H1 (cell line): ENCODE results near the gene CNTN5. TPM values are rescaled to one million over a fixed set of nuclear protein-coding genes. Genes with fewer than 3 reads are reported as not detected.

Source experiments
- PHF8 ChIP-seq: fragments of 200-600 bp; sonication (generic); conservative IDR thresholded peaks from 2 replicates; pipeline ENCODE4 v1.7.1; 2012; ENCODE audit warnings: low read depth, mild to moderate bottlenecking, inconsistent platforms, low read length, moderate library complexity
- RXRA ChIP-seq: IDR thresholded peaks from 2 replicates; pipeline ENCODE4 v1.6.1; 2011; ENCODE audit warnings: low read depth, mild to moderate bottlenecking, low read length, moderate library complexity; ENCODE audit not compliant: insufficient read depth
- polyA plus RNA-seq, 7 experiments: library from polyadenylated mRNA; depleted of rRNA in 3 of 7; stranded (reverse) in 5 of 7; unstranded in 2 of 7; fragments of >200 nt in 5 of 7; fragments of 200-250 nt in 2 of 7; gene quantifications; 1 replicate in 5 of 7; 2 replicates in 1 of 7; 4 replicates in 1 of 7; pipeline versions ENCODE4 v1.2.1 to v1.2.3, GENCODE V29; 2011 to 2013; ENCODE audit warnings: missing spikeins in 2 of 7, mixed read lengths in 2 of 7
- total RNA-seq: library from RNA; stranded (reverse); fragmentation: NEBNext Ultra II Directional; extraction: Animal tissue kit (Norgen Biotek cat#: 25700); gene quantifications from 2 replicates; pipeline ENCODE4 v1.2.1, GENCODE V29; 2021

Gene CNTN5
- total and polyA plus RNA-seq, 2 of the 8 experiments (the other 6 are each of a cell fraction or from before 2014, with no cell fraction given), result not detected

DNA sequence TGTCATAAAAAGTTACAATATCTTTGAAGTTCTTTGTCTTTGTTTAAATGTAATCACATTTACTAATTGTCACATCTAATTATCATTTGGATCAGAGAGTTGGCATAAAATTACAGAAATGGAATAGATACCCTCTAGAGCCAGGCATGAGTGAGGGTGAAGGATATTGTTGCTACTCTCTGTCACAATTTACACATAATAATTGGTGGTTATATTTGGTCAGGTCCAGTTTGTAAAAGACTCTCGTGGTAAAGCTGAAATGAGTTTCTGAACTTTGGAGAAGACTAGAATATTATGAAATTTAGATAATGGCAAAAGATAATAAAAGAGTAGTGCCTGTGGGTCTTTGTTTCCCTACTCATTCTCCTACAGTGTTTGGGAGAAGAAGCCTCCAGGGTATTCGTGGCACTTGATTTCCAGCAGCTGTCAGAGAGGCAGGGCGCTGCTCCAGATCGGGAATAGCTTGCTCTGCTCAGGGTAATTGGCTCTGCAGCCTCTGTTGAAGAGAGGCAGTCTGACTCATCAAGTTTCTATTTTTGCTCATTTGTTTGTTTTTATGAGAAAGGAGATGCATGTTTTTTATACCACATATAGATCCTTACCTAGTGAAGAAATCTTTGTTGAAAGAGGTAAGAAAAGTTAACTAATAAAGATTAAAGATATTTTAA, 349.9 kb downstream of the CNTN5 start (continued):
- TF ChIP-seq PHF8, result no peak
- TF ChIP-seq RXRA, result no peak
